ENCODE data around the gene FBLN2. TPM values are rescaled to one million over a fixed set of nuclear protein-coding genes. Genes with fewer than 3 reads are reported as not detected.
"Not testable (repeated sequence)": the region's sequence is repeated elsewhere in the genome, so short reads cannot be mapped to it uniquely, and the experiment has no call there.

Gene FBLN2
- total RNA-seq, 1 donor from 2014 or later: 9.4 TPM

DNA sequence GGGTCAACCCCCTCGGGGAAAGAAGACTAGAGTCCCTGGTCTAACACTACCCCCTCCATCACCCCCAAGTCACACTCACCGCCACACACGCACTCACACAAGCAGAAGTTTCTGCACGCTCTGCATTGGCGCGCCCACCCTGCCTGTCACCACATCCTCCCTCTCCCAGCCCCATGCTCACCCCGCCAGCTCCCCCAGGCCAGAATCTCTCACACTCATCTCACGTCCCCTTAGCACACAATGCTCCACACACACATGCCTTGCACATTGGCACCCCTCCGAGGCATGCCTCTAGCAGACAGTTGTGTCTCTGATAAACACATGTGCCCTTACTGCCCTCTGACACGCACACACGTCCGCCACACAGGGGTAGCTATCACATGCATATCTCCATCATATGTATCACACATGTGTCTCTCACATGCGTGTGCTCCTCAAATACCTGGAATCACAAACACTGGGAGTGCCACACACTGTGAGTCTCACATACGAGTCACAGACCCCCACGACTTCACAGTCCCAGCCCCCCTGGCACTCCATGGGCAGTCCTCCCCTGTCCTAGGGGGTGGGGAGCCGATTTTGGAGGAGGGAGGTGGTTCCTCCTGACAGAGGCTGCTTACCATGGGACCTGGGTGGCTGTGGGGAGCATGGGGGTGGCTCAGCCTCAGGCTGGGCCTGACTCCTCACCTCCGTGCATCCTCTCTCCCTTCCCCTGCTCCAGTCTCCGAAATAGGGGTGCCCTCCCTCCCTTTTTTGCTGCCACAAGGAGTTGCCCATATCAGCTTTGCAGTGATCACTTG is 898 bp downstream of the FBLN2 start:
- no peak for DNase-seq (ENCODE audit: low read depth)

DNA sequence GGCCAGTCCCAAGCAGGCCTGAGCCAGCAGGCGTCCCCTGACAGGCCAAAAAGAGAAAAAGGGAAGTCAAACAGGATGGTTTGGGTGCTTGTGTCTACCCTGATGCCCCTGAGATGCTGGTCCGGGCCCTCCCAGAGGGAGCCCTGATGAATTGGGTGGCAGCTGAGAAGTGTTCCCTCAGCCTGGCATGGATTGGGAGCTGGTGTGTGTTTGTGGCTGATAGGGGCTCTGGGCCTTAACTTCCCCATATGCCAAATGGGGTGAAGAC is 1.4 kb downstream of the FBLN2 start:
- DNase-seq (ENCODE audit: low read depth): no peak

DNA sequence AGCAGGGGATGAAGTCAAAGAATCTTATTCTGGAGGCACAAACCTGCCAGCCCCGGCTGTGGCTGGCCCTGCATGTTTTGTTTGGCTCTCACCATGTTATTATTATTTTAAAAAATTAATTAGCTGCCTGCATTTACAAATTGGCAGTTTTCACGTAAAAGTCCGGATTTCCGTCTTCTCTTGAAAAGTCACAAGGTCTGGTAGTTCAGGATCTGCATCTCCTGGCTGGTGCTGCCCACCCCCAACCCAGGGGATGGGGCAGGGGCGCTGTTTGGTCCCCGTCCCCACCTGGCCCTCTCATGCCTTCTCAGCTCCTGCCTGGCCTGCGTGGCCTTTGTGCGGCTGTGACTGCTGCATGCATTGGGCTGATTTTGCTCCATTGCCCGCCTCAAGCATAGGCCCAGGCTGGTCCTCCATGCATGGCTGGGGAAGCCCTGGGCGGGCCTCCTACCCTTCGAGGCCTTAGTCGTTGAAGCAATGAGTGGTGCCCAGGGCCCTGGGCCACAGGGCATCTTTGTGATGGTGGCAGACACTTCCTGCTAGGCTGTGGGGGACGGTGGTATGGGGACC is 2.0 kb downstream of the FBLN2 start:
- no peak for DNase-seq (ENCODE audit: low read depth)

DNA sequence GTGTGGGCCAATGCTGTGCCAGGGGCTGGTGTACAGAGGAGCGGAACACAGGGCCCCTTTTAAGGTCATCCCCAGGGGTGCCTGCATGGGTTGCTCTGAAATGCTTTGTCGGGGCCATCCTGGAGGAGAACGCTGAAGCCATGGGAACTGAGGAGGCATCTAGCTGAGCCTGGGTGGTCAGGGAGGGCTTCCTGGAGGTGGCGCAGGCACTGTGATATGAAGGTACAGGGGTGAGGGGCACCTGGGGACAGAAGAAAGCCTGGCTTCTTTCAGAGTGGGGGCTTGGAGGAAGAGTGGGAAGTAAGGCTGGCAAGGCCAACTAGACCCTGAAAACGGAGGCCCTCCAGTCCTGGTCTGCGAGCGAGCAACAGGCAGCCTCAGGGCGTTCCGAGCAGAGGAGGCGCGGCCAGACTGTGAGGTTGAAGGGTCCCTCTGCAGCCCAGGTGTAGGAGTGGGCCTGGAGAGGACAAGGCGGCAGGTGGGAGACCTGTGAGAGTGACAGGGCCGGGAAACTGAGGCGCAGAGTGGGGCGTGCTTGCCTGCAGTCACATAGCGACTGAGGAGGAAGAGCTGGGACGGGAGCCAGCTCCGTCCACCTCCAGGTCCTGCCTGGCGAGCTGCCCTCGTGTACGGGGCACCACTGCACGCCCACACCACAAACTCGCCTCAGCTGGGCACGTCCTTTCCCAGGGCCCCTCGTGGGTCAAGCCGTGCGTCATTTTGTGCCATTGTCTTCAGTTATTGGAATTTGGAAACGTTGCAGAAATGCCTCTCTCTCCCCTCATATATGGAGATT is 4.1 kb downstream of the FBLN2 start:
- DNase-seq (ENCODE audit: low read depth): no peak

DNA sequence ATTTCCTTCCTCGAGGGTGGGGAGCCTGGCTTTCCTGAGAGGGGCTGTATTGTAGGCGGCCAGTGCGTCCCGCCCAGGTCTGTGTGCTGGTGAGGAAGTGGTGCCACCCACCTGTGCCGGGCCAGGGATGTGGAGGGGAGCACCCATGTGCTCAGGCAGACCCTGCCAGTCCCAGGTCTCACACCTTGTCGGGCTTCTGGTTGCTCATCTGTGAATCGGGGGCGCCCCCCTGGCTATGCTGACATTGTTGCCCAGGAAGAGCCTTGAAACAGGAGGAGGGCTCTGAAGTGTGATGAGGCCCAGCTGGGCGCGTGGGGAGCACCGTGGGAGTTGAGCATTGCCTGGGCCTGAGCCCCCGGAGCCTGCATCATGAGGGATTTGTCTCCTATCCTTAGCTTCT is 4.8 kb downstream of the FBLN2 start:
- DNase-seq (ENCODE audit: low read depth): no peak

DNA sequence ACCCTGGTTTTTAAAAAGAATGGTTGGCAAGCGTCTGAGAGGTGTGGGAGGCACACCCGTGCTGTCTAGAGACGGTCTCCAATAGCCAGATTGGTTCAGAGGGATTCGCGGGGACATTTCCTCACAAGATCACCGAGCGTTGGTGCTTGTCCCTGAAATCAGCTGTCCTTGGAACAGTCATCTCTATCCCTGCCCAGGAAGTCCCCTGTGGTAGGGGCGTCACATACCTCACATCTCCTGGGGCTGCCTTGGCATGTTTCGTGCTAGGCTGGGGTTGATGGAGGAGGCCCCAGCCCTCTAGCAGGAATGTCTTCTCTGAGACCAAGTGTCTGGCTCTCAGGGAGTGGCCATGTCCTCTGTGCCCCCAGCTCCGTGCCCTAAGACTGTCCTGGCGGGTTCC is 6.8 kb downstream of the FBLN2 start:
- DNase-seq (ENCODE audit: low read depth): no peak

DNA sequence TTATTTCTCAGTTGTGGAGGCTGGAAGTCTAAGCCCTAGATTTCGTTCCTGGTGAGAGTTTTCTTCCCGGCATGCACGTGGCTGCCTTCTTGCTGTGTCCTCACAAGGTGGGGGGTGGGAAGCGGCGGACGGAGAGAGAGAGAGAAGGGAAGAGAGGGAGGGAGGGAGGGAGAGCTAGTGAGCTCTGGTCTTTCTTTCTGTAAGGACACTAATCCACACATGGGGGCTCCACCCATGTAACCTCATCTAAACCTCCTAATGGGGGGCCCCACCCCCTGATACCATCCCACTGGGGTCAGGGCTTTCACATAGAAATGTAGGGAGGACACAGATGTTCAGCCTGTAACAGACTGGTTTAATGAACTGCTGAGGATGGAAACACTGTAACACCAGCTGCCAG is 7.3 kb downstream of the FBLN2 start:
- no peak for DNase-seq (ENCODE audit: low read depth)

DNA sequence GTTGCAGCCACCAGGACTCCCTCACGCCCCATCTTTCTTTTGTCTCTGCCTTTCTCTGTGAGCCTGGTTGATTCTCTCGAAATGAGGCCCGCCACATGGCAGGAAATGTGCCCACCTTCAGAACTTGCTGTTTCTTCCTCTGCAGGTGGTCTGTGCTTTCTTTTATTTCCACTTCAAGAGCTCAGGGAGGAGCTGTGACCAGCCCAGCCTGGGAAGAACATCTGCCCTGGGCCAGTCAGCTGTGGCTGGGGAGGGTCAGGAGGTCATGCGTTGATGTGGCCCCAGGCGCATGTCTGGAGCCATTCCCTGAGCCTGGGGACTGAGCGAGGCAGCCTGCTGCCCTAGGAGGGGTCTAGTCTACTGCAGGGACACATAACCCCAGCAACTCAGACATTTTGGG is 8.0 kb downstream of the FBLN2 start:
- no peak for DNase-seq (ENCODE audit: low read depth)

DNA sequence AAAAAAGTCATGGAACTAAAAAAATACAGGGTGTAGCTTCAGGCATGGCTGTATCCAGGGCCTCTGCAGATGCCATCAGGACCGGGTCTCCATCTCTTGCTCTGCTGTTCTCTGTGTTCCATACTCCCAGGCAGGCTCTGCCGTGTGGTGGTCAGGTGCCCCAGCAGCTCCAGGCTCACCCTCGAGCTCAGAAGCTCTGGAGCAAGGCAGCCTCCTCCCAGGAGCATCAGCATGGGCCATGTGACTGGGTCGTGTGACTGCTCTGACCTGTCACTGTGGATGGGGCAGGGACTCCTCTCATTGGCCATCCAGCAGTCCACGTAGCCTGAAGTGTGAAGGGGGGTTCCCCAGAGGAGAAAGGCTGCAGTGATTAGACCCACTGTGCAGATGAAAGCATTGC is 8.5 kb downstream of the FBLN2 start:
- no peak for DNase-seq (ENCODE audit: low read depth)

DNA sequence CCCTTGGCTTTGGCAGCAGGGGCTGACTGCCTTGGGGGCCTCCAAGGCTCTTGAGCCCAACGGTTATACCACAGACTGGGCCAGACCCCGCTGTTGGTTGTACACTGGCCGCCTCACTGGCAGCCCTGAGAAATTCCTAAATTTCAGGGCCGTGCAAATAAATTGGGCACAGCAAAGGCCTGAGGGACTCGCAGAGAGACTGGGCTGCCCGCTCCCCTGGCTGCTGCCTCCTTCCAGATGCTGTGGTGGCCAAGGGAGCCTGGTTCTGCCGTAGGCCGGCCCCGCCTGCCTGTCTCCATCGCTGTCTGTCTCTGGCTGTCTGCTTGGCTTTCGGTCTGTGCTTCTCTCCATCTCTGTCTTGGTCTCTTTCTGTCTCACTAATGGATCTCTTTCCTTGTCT is 9.0 kb downstream of the FBLN2 start:
- no peak for DNase-seq (ENCODE audit: low read depth)

DNA sequence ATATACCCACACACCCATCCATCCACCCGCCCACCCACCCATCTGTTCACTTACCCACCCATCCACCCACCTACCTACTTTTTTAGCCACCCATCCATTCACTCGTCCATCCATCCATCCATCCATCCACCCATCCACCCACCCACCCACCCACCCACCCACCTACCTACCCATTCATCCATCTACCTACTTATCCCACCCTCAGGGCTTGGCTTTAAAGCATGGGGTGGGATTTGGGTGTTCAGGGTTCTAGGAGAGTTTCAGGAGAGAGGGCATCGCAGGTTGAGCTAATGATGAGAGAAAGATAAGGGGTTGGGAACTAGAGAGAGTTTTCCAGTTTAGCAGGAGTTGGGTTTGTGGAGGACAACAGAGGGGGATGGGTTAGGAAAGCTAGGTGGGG is 9.7 kb downstream of the FBLN2 start:
- DNase-seq (ENCODE audit: low read depth): no peak

DNA sequence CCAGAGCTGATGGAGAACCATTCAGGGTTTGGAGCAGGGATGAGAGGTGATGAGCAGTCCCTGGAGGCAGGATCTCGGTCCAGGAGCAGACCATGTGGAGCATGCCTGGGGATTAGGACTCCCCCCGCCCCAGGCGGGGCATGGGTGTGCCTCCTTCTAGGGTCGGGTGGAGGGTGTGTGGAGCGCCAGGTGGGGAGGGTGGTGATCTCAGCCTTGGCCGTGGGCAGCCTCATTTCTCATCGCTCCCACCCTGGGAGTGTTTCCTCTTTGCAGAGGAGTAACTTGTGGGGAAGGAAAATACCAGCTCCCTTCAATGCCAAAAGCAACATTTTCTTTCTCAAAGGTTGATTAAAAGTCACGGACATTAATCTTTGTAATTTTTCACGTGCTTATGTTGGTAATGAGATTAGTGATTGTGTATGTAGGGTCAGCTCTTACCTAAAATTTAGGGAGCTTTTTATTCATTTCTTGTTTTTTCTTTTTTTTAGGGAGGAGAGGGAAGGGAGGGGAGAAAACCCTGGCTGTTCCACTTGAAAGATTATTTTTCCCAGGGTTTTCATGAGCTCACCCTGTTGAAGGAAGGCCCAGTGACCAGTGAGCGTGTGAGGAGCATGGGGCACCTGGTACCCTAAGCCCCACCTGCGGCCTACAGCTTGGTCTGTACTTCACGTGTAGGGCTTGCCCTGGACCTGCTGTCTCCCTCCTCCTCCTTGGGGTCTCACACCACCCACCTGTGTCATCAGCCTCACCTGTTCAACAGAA is 11.0 kb downstream of the FBLN2 start:
- DNase-seq (ENCODE audit: low read depth): no peak

DNA sequence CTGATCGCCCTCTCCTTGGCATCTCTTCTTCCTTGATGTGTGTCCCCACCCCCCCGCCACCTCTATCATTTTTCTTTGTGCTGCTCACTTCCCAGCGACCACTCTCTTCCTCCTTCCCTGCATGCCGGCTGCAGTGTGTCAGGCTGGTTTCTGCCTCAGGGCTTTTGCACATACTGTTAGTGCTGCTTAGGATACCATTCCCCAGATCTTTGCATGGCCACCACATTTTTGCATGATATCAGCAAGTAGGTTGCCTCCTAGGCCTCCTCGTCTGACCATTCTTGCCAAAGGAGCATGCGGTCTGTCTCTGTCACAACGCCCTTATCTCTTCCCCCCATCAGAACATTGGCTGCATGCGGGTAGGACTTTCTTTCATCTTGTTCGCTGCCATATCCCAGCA is 12.5 kb downstream of the FBLN2 start:
- no peak for DNase-seq (ENCODE audit: low read depth)

DNA sequence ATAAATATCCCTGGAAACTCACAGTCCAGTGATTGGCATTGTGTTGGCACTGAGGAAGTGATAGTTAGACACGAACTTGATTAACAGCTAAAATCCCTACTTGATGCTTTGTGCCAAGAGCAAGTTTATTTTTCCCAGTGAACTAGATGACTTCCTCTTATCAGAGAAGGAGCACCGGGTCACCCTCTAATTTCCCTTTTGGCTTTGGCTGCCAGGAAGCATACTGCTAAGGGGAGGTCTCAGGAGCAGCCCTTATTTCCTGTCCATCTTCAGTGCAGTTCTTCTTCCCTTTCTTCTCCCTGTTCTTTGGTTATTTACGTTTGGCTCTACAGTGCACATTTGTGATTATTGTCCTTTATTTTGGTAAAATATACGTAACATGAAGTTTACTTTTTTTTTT is 13.0 kb downstream of the FBLN2 start:
- DNase-seq (ENCODE audit: low read depth): no peak

DNA sequence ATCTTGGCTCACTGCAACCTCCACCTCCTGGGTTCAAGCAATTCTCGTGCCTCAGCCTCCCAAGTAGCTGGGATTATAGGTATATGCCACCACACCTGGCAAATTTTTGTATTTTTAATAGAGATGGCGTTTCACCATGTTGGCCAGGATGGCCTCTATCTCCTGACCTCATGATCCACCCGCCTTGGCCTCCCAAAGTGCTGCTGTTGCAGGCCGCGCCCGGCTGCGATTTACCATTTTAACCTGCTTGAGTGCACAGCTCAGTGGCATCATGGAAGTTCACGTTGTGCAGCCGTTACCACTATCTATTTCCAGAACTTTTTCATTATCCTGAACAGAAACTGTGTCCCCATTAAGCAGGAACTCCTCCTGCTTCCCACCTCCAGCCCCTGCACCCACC is 13.5 kb downstream of the FBLN2 start:
- not testable (repeated sequence) for DNase-seq (ENCODE audit: low read depth)

DNA sequence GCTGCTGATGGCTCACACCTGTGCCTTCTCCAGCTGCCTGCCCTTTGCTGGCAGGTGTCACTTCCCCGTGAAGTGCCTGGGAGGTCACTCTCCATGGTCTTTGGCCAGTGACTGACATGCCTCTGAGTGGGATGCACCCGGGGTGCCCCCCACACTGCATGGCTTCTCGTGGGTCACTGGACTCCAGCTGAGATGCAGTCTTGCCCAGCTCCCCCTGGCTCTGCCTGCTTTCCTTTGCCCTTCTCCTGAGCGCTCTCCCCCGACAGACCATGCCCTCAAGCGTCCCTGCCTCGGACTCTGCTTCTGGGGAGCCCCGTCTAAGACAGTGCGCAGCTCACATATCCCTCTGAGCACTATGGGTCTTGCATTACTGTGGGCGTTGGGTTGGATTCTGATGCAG is 14.4 kb downstream of the FBLN2 start:
- DNase-seq (ENCODE audit: low read depth): no peak

DNA sequence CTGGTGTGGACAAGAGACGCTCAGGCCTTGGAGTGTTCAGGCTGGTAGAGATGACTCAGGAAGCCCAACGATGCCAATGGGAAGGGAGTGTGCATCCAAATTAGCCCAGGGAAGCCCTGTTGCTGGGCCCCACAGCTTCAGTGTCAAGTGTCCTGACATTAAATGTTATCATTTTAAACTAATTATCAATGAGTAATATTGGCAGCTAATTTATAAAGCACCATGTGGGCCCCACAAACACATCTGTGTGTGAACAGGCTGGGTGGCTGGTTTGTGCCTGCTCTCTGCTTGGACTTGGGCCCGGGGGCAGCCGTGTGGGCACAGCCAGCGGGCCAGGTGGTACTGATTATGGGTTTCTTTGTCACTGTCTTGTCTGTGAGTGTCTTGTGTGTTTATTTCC is 15.0 kb downstream of the FBLN2 start:
- DNase-seq (ENCODE audit: low read depth): no peak

DNA sequence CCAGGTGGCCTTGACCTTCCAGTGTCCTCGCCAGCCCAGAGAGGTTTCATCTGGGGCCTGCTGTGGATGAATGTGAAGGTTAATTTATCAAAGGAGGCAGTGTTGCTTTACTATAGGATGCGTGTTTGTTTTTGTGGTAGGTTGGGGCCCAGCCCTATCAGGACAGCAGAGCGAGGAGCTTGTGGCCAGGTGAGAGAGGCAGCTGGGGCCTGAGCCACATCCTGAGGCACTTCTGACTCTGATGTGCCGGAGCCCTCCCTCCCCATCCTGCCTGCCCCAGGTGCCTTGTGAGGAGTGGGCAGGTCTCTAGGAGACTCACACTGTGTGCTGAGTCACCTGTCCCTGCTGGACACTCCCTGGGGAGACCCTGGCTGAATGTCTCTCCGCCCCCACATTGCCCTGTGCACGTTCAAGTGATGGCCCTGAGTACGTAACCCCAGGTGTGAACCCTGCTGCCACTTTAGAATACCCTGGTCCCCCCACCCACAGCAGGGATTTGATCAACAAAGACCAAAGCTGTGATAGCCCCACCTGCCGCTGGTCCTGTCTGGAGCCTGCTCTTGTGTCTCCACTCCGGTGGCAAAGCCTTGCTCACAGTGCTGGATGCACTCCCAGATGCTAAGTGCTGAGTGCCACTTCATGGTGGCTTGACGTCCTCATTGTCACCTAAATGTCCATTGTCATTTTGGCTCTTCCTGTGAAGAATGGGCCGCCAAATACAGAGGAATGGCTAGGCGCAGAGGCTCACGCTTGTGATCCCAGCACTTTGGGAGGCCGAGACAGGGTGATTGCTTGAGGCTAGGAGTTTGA is 16.0 kb downstream of the FBLN2 start:
- no peak for DNase-seq (ENCODE audit: low read depth)

DNA sequence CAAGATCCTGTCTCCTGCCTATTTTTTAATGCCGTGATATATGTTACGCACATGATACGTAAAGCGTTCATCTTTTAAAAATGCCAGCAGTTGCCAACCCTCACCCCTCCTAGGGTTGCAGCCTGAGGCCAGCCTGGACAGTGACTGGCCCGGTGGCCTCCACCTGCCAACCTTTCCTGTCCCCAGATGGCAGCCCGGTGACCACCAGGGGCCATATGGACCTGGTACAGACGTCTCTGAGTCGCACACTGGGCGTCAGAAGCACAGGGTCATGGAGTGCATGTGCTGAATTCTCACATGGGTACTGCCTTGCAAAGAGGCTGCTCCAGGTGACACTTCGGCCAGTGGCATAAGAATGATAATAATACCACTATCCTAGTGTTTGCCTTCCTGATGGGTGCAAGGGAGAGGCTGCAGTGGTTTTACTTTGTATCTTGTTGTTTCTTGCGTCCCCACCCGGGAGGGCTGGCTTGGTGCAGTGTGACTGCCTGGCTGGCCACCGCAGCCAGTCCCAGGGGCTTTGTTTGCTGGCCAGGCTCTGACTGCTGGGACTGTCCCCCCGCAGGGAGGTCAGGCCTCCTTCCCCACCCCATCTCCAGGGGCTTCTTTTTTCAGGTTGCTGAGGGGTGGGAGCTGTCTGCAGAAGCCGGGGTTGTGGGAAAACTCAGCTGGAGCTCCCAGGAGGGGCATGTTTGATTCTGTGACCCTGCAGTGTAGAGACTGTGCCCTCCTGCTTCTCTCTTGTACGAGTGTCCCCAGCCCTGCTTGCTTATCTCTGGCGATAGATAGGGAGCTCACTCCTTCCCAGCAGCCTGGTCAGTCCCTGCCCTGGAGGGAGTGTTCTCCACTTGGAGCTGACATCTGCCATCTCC is 16.9 kb downstream of the FBLN2 start:
- no peak for DNase-seq (ENCODE audit: low read depth)

DNA sequence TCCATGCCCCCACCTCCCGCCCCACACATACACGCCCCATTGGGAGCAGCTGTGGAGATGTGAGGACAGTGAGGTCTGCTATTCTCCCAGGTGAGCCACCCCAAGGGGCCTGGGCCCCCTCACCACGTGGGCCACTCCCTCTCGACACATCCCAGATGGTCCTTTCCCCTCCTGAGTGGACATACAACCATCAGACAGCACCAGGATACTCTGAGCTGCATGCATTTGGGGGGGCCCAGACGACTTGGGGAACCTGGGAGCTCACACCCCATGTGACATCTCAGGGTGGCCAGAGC is 17.5 kb downstream of the FBLN2 start:
- DNase-seq (ENCODE audit: low read depth): no peak

DNA sequence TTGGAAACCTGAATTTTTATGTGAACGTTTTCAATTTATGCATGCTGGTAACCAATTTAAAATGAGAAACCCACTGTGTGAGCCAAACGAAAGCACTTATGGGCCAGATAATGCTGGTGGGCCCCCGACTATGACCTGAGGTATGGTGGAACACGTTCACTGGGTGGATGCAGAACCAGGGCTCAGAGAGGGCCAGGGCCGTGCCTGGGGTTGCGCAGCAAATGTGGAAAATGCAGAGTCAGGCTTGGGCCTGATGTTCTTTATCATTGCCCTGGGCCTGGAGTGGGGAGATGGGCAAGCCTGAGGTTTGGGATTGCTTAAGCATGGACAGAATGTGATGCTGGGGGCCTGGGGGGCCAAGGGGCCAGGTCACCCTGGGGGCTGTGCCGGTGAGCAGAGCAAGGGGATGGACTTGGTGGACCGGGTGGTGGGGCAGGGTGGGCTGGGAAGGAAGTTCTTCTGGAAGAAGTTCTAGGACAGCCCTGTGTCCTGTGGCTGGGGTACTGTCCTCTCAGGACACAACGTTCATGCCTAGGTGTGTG is 17.9 kb downstream of the FBLN2 start:
- no peak for DNase-seq (ENCODE audit: low read depth)

Data from renal cortical epithelial cell (primary cell).